HG03039 (cell line): ENCODE measurements around the gene APOC4.

Experiments
- ATAC-seq: cut with Tn5 transposase; IDR thresholded peaks from one replicate; pipeline ENCODE4 v1.9.1; 2021; ENCODE audit warnings: mild to moderate bottlenecking, moderate library complexity; ENCODE audit not compliant: unreplicated experiment

Gene APOC4

DNA sequence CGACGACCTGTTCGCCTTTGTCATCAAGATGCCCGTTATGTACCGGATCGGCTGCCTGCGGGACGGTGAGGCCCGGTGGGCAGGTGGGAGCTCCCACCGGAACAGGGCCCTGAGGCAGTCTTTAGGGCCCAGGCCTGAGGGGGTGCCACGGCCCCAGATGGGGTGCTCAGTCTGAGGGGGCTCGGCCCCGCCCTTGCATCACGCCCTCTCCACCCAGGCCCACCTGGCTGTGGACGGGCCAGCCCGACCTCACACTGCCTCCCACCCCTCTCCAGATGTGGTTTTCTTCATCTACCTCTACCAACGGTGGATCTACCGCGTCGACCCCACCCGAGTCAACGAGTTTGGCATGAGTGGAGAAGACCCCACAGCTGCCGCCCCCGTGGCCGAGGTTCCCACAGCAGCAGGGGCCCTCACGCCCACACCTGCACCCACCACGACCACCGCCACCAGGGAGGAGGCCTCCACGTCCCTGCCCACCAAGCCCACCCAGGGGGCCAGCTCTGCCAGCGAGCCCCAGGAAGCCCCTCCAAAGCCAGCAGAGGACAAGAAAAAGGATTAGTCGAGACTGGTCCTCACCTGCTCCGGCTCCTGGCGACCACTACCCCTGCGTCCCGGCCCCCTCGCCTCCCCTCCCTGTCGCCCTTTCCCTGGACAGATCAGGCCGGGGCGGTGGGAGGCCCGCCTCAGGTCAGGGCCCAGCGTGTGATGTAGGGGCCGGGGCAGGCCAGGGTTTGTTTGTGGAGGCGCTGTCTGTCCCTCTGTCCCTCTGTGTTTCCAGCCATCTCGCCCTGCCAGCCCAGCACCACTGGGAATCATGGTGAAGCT is 50.5 kb downstream of the APOC4 start:
- ATAC-seq: no peak

- ATAC-seq: no peak
Observed at GRCh38 chr19:44993526-44993925, 51.5 kb downstream of the APOC4 start.

DNA sequence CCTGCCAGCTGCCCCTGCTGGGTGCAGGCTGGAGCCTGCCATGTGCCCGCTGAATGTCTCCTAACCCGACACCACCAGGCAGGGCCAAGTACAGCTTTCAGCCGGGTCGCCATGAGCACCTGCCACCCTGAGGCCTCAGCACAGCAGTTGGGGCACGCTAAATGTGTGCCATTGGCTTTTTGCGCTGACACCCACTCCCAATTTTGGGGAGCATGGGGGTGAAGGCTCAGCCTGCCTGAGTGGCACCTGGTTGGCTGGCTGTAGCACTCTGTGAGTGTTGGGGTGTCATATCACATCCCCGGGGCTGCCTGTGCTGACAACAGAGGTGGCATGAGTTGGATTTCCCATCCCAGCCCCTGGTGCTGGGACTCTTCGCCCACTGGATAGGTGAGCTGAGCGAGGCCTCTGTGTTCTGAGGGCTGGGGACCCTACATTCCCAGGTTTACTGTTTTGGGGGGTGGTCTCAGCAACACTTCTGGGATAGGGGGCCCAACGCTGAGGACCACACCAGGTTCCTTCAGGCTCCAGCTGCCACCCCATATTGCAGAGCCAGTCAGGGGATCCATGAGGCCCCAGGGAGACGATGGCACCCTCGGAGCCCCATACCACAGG is 52.0 kb downstream of the APOC4 start:
- ATAC-seq: no peak
